T-cell (primary cell): Measurements from ENCODE around the gene GOLGA6A. TPM values are rescaled to one million over a fixed set of nuclear protein-coding genes. Genes with fewer than 3 reads are reported as not detected.

Source experiments
- ATAC-seq, 4 experiments: fragments of 200-7000 bp in 3 of 4; fragments of 150-1000 bp in 1 of 4; cut with Tn5 transposase; replicated peaks in 1 of 4; 1 replicate in 3 of 4; 2 replicates in 1 of 4; pipeline ENCODE4 v1.10.0; 2021; ENCODE audit warnings: moderate library complexity in 3 of 4, mild to moderate bottlenecking in 2 of 4, moderate number of reproducible peaks in 1 of 4
- CTCF ChIA-PET, 2 donors: fragments of 300-600 bp; sonication (Branson Sonifier 250); formaldehyde crosslinking; loops; one replicate each; lab custom pipeline; 2022; ENCODE audit warnings: antibody characterized with exemption in 2 of 2; lab: Charles Lee
- POLR2A ChIA-PET, 2 donors: fragments of 300-600 bp; sonication (Branson Sonifier 250); formaldehyde crosslinking; loops; one replicate each; lab custom pipeline; 2022; ENCODE audit warnings: antibody characterized with exemption in 2 of 2; lab: Charles Lee
- DNase-seq, 35 experiments: peaks; one replicate each; pipeline versions ENCODE4 v3.0.0 to v3.0.0-alpha.2; 2013 to 2023
- H3K27ac ChIP-seq: one replicate; pipeline ENCODE4 v1.5.1; 2013; ENCODE audit warnings: low read length
- H3K27me3 ChIP-seq, 2 experiments: replicated peaks in 1 of 2; 1 replicate in 1 of 2; 2 replicates in 1 of 2; pipeline versions ENCODE4 v1.6.1 to v1.7.0; 2013; ENCODE audit warnings: low read length in 1 of 2, mixed read lengths in 1 of 2; ENCODE audit not compliant: control insufficient read depth in 2 of 2, insufficient read depth in 2 of 2; ENCODE audit errors: extremely low read depth in 1 of 2
- H3K36me3 ChIP-seq, 2 donors: 1 replicate in 1 of 2; 2 replicates in 1 of 2; pipeline versions ENCODE4 v1.6.1 to v1.7.0; 2013; ENCODE audit warnings: low read length in 1 of 2; ENCODE audit not compliant: control insufficient read depth in 2 of 2, insufficient read depth in 1 of 2; ENCODE audit errors: extremely low read depth in 1 of 2
- H3K4me1 ChIP-seq, 2 experiments: 1 replicate in 1 of 2; 2 replicates in 1 of 2; pipeline versions ENCODE4 v1.6.1 to v1.7.0; 2013; ENCODE audit warnings: low read length in 2 of 2, mixed read lengths in 1 of 2; ENCODE audit not compliant: insufficient read depth in 2 of 2, control insufficient read depth in 1 of 2; ENCODE audit errors: extremely low read depth in 1 of 2
- H3K4me3 ChIP-seq, 2 donors: 1 replicate in 1 of 2; 2 replicates in 1 of 2; pipeline versions ENCODE4 v1.5.1 to v1.7.0; 2013; ENCODE audit warnings: mild to moderate bottlenecking in 2 of 2, low read length in 1 of 2, moderate library complexity in 1 of 2; ENCODE audit not compliant: control insufficient read depth in 1 of 2; ENCODE audit errors: extremely low read depth in 1 of 2
- H3K9me3 ChIP-seq: 2 replicates; pipeline ENCODE4 v1.7.0; 2013
- H3K27ac Mint-ChIP-seq, 2 donors: one replicate each; pipeline ENCODE4 v1.8.0; 2020 to 2021; ENCODE audit warnings: mild to moderate bottlenecking in 2 of 2, mixed read lengths in 2 of 2
- H3K27me3 Mint-ChIP-seq, 2 donors: one replicate each; pipeline ENCODE4 v1.8.0; 2021 to 2022; ENCODE audit warnings: mixed read lengths in 2 of 2
- H3K36me3 Mint-ChIP-seq: one replicate; pipeline ENCODE4 v1.8.0; 2021; ENCODE audit warnings: mixed read lengths
- H3K4me1 Mint-ChIP-seq, 3 donors: one replicate each; pipeline ENCODE4 v1.8.0; 2020 to 2022; ENCODE audit warnings: mixed read lengths in 3 of 3, mild to moderate bottlenecking in 1 of 3
- H3K4me3 Mint-ChIP-seq, 3 donors: one replicate each; pipeline ENCODE4 v1.8.0; 2020 to 2022; ENCODE audit warnings: mild to moderate bottlenecking in 3 of 3, mixed read lengths in 3 of 3, moderate library complexity in 3 of 3
- H3K9me3 Mint-ChIP-seq, 3 donors: one replicate each; pipeline ENCODE4 v1.8.0; 2020 to 2022; ENCODE audit warnings: mixed read lengths in 3 of 3
- WGBS: methylation state at CpG from one replicate; pipeline ENCODE4 v1.1.5; 2013; ENCODE audit warnings: missing lambda C conversion rate; ENCODE audit not compliant: insufficient coverage; 5-methylcytosine and 5-hydroxymethylcytosine counted together
- total RNA-seq, 35 experiments: library from RNA in 6 of 35; stranded (reverse) in 6 of 35; fragments of 120-200 nt in 1 of 35; gene quantifications; one replicate each; pipeline versions ENCODE4 v1.2.1 to v1.2.4 and lab custom pipeline; 2013 to 2026

The GOLGA6A gene
- total RNA-seq, 5 donors from 2014 or later (not counting 1 experiment from before 2014, with no cell fraction given): 0.13 to 0.50 (median 0.37) TPM; not detected in 2

- Histone ChIP-seq H3K4me1 (no peaks in the 10 kb centered on the region), H3K27ac (no peak overlapping the region), H3K36me3 (peaks cover 9 to 80% of the 10 kb centered on the region in 2 donors), H3K9me3 (no peaks in the 10 kb centered on the region), H3K4me3 (no peak overlapping the region), H3K27me3 (no peaks in the 10 kb centered on the region)
- ATAC-seq (no peak), DNase-seq (no peak)
- Mint-ChIP-seq H3K4me1 (no peaks in the 10 kb centered on the region), H3K27me3 (no peaks in the 10 kb centered on the region), H3K4me3 (no peak overlapping the region), H3K36me3 (peaks cover 40% of the 10 kb centered on the region), H3K9me3 (no peaks in the 10 kb centered on the region), H3K27ac (peak overlapping the region in 1 of 2 donors; percentile 12)
- POLR2A ChIA-PET: no interaction called here
- CTCF ChIA-PET: no interaction called here
- WGBS: 100% methylated on average over 1 of the region's 3 CpGs
These were observed 53.7 kb downstream of the GOLGA6A start for GRCh38 chr15:74028646-74029045.

GRCh38 chr15:74027688-74028087 is 54.7 kb downstream of the GOLGA6A start:
- no peak overlapping the region for H3K4me3 ChIP-seq
- 95% methylated on average over 3 of the region's 3 CpGs for WGBS
- no peaks in the 10 kb centered on the region for H3K4me1 ChIP-seq
- no peaks in the 10 kb centered on the region for H3K9me3 Mint-ChIP-seq
- H3K4me3 Mint-ChIP-seq: no peak overlapping the region
- ChIA-PET POLR2A (interaction anchor here in 1 of 2 donors (0.5 to 0.7 kb wide), 2 partner anchors 54 to 78 kb away, joined by 3 to 4 read pairs; no protein-coding TSS in a partner anchor), CTCF (interaction anchor here in 1 of 2 donors (0.5 kb wide), 1 partner anchor 931 kb away, joined by 3 read pairs; no protein-coding TSS in a partner anchor)
- peaks cover 42% of the 10 kb centered on the region for H3K36me3 Mint-ChIP-seq
- DNase-seq: no peak
- ATAC-seq: no peak
- H3K9me3 ChIP-seq: no peaks in the 10 kb centered on the region
- H3K27me3 Mint-ChIP-seq: no peaks in the 10 kb centered on the region
- peaks cover 9 to 79% of the 10 kb centered on the region in 2 donors for H3K36me3 ChIP-seq
- H3K27ac Mint-ChIP-seq: no peak overlapping the region
- H3K4me1 Mint-ChIP-seq: no peaks in the 10 kb centered on the region
- no peaks in the 10 kb centered on the region for H3K27me3 ChIP-seq
- no peak overlapping the region for H3K27ac ChIP-seq

DNA sequence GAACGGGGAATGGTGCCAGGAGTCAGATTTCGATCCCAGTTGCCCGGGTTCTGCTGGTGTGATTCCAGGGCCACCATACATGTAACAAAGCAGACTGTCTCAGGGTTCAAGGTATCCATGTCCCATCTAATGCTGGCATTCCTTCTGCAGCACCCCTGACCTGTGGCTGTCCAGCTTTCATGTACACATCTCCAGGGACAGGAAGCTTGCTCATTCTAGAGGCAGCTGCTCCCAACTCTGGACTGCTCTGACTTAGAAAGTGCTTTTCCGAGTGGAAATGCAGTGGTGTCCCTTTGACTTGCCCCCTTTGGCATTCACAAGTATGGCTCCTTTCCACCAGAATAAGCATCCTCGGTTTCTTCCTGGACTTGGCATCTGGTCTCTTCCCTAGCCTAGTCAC is 56.9 kb downstream of the GOLGA6A start:
- H3K36me3 Mint-ChIP-seq: peaks cover 50% of the 10 kb centered on the region
- 100% methylated on average over 5 of the region's 5 CpGs for WGBS

DNA sequence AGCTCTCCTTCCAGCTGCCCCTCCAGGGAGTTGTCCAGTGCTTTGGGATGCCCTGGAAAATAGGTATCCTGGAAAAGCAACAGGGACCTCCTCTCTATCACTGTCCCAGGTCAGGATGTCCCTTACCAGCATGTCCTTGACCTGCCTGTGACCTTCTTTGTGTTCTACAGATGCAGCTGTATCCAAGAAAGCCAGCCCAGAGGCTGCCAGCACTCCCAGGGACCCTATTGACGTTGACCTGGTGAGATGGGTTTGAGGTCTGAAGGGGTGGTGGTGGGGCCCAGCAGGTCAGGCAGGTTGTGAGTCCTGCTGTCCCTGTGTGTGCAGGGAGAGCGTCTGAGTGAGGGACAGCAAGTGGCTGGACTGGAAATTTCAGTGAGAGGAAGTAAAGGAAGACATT is 57.7 kb downstream of the GOLGA6A start:
- Mint-ChIP-seq H3K27me3 (no peaks in the 10 kb centered on the region), H3K27ac (no peak overlapping the region), H3K4me3 (no peak overlapping the region), H3K4me1 (peaks cover 6 to 12% (median 11%) of the 10 kb centered on the region in 3 donors), H3K36me3 (peaks cover 52% of the 10 kb centered on the region), H3K9me3 (no peaks in the 10 kb centered on the region)
- no peaks in the 10 kb centered on the region for H3K9me3 ChIP-seq
- no peak overlapping the region for H3K4me3 ChIP-seq
- ChIA-PET POLR2A (no interaction called here), CTCF (interaction anchor here in 1 of 2 donors (1.1 kb wide), 1 partner anchor 52 kb away, joined by 6 read pairs; no protein-coding TSS in a partner anchor)
- H3K27me3 ChIP-seq: no peaks in the 10 kb centered on the region
- no peak for DNase-seq
- no peaks in the 10 kb centered on the region for H3K4me1 ChIP-seq
- 61% methylated on average over 2 of the region's 2 CpGs for WGBS
- ATAC-seq: no peak
- no peak overlapping the region for H3K27ac ChIP-seq
- H3K36me3 ChIP-seq: peaks cover 9 to 76% of the 10 kb centered on the region in 2 donors

More for the DNA sequence above, 56.9 kb downstream of the GOLGA6A start:
- Histone ChIP-seq H3K27ac (no peak overlapping the region), H3K4me3 (no peak overlapping the region), H3K4me1 (no peaks in the 10 kb centered on the region), H3K27me3 (no peaks in the 10 kb centered on the region), H3K36me3 (peaks cover 9 to 75% of the 10 kb centered on the region in 2 donors), H3K9me3 (no peaks in the 10 kb centered on the region)
- no peak overlapping the region for H3K4me3 Mint-ChIP-seq
- ATAC-seq: no peak
- H3K27ac Mint-ChIP-seq: no peak overlapping the region
- H3K27me3 Mint-ChIP-seq: no peaks in the 10 kb centered on the region
- CTCF ChIA-PET: no interaction called here
- peaks cover 6 to 10% (median 8%) of the 10 kb centered on the region in 3 donors for H3K4me1 Mint-ChIP-seq
- POLR2A ChIA-PET: no interaction called here
- DNase-seq: no peak
- H3K9me3 Mint-ChIP-seq: no peaks in the 10 kb centered on the region

DNA sequence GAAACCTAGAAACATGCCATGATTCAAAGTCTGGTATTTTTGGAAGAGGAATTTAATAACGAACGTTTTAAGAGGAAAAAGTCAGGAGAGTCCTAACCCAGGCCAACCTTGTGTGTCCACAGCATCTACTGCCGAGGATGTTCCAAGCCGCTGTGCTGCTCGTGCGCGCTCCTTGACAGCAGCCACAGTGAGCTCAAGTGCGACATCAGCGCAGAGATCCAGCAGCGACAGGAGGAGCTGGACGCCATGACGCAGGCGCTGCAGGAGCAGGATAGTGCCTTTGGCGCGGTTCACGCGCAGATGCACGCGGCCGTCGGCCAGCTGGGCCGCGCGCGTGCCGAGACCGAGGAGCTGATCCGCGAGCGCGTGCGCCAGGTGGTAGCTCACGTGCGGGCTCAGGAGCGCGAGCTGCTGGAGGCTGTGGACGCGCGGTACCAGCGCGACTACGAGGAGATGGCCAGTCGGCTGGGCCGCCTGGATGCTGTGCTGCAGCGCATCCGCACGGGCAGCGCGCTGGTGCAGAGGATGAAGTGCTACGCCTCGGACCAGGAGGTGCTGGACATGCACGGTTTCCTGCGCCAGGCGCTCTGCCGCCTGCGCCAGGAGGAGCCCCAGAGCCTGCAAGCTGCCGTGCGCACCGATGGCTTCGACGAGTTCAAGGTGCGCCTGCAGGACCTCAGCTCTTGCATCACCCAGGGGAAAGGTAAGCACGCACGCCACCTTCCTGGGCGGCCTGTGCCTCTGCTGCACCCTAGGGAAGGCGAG is 59.5 kb downstream of the GOLGA6A start:
- CTCF ChIA-PET: no interaction called here
- H3K9me3 ChIP-seq: no peaks in the 10 kb centered on the region
- POLR2A ChIA-PET: no interaction called here
- no peaks in the 10 kb centered on the region for H3K27me3 ChIP-seq
- H3K4me1 ChIP-seq: no peaks in the 10 kb centered on the region
- Mint-ChIP-seq H3K4me3 (no peak overlapping the region), H3K4me1 (peaks cover 6 to 14% (median 12%) of the 10 kb centered on the region in 3 donors), H3K27me3 (no peaks in the 10 kb centered on the region), H3K36me3 (peaks cover 47% of the 10 kb centered on the region), H3K9me3 (no peaks in the 10 kb centered on the region), H3K27ac (no peak overlapping the region)
- H3K4me3 ChIP-seq: no peak overlapping the region
- DNase-seq (no peak), ATAC-seq (no peak)
- peaks cover 9 to 68% of the 10 kb centered on the region in 2 donors for H3K36me3 ChIP-seq
- H3K27ac ChIP-seq: no peak overlapping the region
- WGBS: 98% methylated on average over 63 of the region's 66 CpGs
